SK-MEL-5 (cell line): ENCODE data around the gene KLF9. TPM values are rescaled to one million over a fixed set of nuclear protein-coding genes. Genes with fewer than 3 reads are reported as not detected.
"Not testable (repeated sequence)": the region's sequence is repeated elsewhere in the genome, so short reads cannot be mapped to it uniquely, and the experiment has no call there.

ENCODE experiments used
- DNase-seq: peaks from one replicate; pipeline ENCODE4 v3.0.0-alpha.2; 2016; ENCODE audit warnings: low read depth, low spot score
- in situ Hi-C: cut with HindIII; loops from 2 replicates; pipeline ENCODE4 v1.10.0; 2016; ENCODE audit warnings: low sequenced_read_pairs, high pct_unique_total_duplicates, low pct_unique_long_range_greater_than_20kb
- total RNA-seq: library from RNA; depleted of rRNA; stranded (reverse); fragments of >200 nt; shearing (Covaris generic); gene quantifications from 2 replicates; pipeline ENCODE4 v1.2.3, GENCODE V29; 2014

KLF9 gene
- total RNA-seq, 1 experiment from 2014 or later, result 43.1 TPM

DNA sequence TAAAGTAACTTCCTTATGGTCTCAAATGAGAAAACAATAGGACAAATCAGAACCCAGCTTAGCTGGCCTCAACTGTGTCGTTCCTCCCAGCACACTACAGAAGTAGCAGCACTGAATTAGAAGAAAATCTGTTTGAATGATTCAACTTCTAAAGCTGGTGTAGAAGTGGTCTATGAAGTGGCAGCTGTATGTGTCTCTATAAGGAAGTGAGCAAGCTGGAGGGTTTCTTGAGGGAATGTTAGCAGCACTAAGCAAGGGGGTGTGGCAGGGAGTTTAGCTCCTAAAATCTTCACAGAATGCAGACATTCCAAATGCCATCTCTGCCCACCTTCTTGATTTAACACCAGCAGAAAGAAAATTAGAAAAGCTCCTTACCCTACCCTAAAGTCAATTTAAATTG, 4.1 kb downstream of the KLF9 start:
- DNase-seq, result peak; percentile 36
- in situ Hi-C loops, result no loop called here

DNA sequence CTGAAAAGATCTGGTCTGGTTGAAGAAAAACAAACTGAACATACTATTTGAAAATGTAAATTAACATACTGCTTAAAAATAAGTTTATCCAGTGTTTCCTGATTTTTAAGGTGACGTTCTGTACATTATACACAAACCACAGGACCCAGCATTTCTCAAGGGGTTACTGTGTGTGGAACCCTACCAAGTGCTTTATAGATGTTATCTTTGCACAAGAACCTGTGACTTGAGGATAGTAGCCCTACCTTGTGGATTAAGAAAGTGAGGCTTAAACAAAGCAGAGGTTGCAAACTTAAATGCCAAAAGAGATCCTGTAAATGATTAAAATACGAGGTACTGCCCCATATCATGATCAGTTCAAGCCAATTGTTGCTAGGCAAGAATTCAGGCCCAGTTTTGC, 4.7 kb downstream of the KLF9 start:
- no peak for DNase-seq
- in situ Hi-C loops, result no loop called here

DNA sequence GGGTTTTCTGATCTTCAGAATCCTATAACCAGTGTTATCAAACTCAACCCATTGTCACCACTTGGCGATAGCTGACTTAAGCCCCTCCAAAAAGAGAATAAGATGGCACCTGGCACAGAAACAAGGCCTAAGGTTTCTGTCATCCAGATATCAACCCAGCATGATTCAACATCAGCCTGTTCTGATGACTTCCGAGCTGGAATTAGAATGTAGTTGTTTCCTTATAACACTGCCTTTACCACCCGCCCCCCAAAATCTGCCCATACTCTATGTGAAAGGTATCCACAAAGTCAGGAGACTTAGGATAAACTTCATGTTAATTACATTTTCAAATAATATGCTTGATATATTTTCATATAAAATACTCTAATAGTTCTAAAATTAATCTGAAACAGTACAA, 5.2 kb downstream of the KLF9 start:
- in situ Hi-C loops, result no loop called here
- no peak for DNase-seq

DNA sequence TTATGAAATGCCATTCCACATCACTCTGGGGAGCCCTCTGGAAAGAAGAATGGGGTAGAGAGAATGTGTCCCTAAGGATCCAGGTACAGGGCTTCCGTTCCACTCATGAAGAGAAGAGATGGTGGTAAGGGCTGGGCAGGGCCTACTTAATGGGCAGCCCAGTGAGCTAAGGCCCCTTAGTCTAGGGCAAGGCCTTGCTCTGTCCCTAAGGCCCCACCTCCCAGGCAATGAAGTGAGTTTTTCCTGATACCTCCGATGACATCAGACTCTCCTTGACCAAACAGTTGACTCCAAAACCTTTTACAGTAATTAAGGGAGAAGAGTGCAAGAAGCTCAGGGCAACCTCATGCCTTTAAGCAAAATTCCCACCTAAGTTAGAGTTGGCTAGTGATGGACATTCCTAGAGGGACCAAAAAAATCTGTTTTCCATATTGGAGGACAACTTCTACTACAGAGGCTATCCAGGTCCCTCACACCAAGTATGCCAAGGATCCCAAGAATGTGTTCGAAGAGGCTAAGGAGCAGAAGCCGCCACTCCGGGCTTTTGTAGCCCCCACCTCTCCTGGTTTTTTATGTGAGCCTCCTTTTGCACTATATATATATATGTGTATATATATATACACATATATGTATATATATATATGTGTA, 5.9 kb downstream of the KLF9 start:
- no peak for DNase-seq
- in situ Hi-C loops, result no loop called here

DNA sequence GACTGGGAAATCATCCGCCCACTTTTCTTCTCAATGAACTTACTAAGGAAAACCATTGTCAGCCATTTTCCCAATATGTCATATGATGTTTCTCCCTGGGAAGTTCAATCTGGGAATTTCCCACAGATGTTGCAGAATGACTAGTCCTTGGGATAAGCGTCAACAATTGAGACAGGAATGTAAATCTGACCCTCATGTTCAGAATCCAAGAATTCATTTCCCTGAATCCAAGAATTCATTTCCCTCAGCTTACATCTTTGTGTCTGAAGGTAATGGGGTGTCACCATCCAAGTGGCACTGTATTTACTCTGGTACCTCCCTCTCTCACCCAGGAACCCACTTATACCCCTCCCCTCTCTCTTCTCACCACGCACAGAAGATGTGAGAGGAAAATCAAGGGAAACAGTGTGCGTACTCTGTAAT, 7.4 kb downstream of the KLF9 start:
- peak; percentile 88 for DNase-seq
- in situ Hi-C loops, result no loop called here

DNA sequence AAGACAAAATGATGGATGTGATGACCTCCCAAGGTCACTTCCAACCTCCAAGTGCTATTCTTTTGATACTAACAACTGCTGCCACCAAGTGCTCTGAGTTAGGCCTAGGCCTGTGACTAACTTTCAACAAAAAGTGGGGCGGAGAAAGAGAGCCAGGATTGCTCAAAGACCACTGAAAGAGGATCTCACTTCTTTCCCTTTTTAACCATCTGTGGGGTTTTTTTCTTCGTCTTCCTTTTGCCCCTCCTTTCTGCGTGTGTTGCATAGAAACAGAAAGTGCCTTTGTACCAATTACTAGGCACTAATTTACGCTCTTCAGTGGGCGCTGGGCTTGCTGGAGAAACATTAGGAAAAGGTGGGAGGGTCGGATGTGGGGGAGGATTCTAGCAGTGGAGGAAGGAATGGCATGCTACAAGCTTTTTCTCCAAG, 8.0 kb downstream of the KLF9 start:
- in situ Hi-C loops, result no loop called here
- peak; percentile 58 for DNase-seq

DNA sequence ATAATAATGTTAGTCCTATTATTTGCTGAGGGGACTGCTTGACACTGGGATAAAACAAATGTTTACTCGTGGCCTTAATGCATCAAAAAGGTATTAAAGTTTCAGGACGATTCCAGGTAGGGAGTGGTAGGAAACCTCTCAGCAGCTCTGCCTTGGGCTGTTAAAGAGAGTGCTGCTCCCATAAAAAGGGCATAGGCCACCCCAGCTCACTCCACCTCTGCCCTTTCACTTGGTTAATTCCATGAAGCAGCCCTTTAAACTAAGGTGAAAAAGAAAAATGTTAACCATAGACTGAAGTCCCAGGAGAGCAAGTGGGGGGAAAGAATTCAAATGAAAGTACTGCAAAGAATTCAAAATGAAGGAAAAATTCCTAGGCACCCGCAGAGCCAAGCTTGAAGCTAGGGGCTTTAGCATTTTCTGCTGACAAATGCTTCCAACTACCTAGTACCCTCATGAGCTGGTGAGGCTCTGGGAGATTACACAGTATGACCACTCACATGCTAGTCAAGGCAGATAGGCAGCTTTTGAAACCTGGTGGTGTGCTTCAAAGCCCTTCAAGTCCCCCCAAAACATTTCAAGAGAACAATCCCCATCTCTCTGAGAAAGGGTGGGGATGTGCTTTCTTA, 8.5 kb downstream of the KLF9 start:
- DNase-seq, result no peak
- in situ Hi-C loops, result no loop called here

DNA sequence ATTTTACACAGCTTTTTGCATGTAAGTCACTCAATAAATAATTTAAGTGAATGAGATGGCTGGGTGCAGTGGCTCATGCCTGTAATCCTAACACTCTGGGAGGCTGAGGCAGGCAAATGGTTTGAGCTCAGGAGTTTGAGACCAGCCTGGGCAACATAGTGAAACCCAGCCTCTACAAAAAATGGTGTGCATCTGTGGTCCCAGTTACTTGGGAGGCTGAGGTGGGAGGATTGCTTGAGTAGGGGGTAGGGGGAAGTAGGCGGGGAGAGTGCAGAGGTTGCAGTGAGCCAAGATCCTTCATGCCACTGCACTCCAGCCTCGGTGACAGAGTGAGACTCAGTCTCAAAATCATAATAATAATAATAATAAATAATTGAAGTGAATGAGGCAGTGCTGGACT, 10.2 kb downstream of the KLF9 start:
- in situ Hi-C loops, result no loop called here
- DNase-seq, result no peak

DNA sequence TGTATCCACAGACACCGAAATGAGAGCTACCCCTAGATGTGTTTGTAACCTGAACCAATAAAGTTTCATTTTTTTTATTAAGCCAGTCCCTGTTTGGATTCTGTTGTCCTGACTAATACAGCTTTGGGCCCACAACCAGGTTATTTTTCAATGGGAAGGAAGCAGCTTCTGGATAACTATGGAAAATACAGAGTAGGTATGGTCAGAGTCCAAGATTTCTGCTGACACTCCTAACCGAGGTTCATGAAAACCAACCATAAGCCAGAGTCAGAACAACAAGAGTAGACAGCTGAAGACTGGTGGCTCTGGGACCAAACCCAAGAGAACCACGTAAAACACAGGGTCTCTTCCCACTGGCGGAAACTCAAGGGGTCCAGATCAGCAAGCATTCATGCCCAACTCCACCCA, 10.8 kb downstream of the KLF9 start:
- DNase-seq, result no peak
- in situ Hi-C loops, result no loop called here

DNA sequence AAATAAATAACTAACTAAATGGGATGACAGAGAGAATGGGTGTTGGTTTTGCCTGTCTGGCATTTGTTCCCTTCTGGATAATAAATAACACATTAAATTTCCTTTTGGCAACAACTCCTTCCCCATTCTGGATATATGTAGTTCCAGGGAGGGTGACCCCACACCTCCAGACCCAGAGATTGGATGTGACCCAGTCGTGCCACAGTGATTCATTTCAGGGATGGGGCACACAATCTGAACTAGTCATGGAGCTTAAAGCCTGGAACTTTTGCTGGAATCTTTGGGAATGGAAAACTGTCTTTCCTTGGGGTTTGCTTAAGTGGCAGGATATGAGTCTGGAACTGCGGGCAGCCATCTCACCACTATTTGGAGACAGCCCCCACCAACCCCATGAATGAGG, 11.3 kb downstream of the KLF9 start:
- DNase-seq, result no peak
- in situ Hi-C loops, result no loop called here

DNA sequence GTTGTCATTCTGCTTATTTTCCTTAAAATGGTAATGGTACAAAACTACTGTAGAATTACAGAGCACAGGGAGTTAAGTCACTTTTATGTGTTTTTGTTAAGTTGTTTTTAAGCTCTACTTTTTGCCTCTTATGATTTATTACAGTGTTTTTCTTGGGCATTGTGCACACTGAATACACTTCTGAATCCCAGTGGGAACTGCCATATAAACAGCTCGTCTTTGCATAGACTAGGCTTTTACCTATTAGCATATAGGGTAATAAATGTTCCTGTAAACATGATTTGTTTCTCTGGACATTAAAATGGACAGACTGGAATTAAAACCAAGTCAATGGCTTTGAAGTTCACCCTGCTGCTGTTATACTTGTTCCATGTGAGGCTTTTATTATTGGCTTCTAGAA, 12.2 kb downstream of the KLF9 start:
- no peak for DNase-seq
- in situ Hi-C loops, result no loop called here

DNA sequence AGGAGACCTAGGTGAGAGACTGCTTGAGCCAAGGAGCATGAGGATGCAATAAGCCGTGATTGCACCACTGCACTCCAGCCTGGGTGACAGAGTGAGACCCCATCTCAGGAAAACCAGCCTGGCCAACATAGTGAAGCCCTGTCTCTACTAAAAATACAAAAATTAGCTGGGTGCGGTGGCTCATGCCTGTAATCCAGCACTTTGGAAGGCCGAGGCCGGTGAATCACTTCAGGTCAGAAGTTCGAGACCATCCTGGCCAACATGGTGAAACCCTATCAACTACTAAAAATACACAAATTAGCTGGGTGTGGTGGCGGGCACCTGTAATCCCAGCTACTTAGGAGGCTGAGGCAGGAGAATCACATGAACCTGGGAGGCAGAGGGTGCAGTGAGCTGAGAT, 13.2 kb downstream of the KLF9 start:
- DNase-seq, in situ Hi-C loops: not testable (repeated sequence)

DNA sequence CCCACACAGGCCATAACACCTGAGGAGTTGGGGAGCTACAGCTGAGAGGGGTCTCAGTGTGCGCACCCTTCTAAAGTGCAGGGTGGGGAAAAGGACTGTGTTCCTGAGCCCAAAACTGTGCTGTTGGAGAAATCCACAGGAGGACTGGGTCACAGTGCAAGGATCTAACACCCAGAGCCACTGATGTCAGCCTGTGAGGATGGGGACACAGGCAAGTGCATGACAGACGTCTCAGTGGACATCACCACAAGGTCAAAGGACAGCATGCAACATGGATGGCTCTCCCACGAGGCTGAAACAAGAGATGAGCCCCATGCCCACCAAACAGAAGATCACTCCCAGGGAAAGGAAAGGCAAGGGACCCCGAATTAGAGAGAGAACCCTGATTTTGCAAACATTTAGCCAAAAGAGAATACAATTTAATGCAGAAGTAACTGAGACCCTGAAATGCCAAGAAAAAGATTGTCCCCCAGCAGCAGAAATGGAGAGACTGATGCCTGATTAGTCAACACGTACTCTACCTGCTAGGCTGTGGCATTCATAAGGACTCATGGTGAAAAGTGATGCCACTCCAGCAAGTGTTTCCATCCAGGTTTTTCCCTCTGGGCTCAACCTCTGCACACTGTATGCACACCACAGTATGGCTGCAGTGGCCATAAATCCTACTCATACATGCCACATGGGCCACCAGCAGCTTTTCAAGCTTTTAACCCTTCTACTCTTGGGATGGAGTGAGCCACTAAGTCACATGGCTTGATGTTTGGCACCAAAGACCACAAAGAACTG, 14.2 kb downstream of the KLF9 start:
- DNase-seq, result no peak
- in situ Hi-C loops, result no loop called here

DNA sequence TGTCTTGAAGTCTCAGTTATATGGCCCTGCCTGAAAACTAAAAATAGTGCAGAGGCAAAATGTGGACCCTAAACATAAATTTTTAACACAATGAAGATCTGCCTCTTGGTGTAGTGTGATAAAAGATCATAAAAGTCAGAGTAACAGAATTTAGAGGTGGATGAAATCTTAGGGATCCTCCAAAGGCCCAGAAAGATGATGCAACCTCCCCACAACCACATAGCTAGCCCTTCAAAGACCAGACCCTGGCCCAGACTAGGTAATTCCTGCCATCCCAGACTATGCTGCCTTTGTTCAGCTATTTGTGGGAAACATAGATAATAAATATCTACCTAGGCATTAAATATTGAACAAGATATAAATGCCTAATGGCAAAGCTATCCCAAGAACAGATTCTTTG, 15.3 kb downstream of the KLF9 start:
- in situ Hi-C loops, result no loop called here
- no peak for DNase-seq

DNA sequence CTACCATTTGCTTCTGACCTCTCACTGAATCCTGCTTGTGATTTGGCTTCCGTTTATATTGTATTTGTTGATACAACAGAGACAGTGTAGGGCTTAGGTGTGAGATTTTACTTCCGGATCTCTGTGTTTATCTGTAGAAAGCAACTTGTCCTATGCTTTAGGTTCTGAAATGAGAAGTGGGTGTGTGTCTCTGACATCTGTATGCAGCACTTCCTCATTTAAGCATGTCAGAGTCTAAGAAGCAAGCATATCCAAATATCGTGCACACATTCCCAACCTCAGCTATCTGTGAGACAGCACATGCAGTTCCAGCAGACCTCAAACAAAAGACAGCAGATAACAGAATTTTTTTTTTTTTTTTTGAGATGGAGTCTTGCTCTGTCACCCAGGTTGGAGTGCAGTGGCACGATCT, 16.3 kb downstream of the KLF9 start:
- DNase-seq, result no peak
- in situ Hi-C loops, result no loop called here

DNA sequence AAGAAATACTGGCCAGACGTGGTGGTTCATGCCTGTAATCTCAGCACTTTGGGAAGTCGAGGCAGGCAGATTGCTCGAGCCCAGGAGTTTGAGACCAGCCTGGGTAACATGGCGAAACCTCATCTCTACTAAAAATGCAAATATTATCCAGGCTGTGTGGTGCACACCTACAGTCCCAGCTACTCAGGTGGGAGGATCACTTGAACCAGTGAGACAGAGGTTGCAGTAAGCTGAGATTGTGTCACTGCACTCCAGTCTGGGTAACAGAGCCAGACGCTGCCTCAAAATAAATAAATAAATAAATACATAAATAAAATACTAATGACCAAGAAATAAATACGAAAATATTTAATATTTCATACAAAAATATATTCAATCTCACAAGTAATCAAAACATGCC, 18.8 kb downstream of the KLF9 start:
- in situ Hi-C loops, result no loop called here

DNA sequence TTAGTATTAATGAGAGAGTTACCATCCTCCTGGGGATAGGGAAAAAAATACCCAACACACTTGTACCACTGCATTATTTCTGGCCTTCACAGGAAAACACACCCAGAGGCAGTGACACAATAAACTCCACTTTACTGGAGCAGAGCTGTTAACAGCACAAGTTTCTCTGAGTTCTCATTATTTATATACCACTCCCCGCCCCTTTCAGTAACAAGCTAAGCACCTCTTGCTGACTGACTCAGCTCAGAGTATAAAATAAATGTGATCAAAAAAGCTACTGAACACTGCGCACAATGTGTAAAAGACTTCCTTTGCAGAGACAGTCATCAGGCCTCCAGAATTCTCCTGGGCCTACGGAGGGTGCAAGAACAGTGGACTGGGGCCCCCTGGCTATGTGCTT, 21.6 kb downstream of the KLF9 start:
- in situ Hi-C loops, result no loop called here
- no peak for DNase-seq

More for the DNA sequence above, 18.8 kb downstream of the KLF9 start:
- no peak for DNase-seq

DNA sequence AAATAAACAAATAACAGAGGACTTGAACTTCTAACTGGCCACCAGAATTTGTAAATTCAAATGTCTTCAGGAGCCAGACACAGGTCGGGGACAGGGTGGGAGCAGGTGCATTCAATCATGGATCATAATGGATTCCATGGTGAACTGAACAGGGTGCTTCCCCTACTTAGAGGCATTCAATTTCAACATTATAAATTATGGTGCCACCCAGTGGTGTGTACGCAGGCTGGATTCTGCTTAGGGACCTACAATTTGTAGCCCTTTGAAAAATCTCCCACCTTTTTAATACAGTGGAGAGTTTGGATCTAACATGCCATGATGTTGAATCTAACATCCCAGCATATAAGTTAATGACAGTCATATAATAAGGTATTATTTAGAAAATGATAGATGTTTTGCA, 22.3 kb downstream of the KLF9 start:
- in situ Hi-C loops, result no loop called here
- peak; percentile 55 for DNase-seq

DNA sequence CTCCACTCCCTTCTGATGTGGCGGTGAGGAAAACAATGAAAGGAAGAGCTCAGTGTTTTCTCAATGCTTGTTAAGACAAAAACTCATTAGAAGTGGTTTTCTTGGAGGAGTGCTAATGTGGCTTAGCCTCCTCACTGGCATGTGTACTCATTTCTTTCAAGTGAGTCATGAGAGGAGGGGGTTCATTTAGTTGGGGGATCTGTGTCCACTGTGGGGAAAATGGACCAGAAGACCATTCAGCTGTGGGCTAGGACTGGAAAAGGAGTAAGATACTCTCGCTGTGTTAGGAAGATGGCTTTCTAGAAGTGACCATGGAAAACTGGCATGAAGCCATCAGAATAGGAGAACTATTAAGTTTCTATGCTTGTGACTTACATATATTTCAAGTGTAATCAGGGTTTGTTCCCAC, 23.5 kb downstream of the KLF9 start:
- no peak for DNase-seq
- in situ Hi-C loops, result no loop called here
